Gastroesophageal sphincter (tissue), 3 donors: ENCODE measurements around the gene RAB41.

Experiments
- POLR2A ChIP-seq, 2 donors: fragments of 450-650 bp; IDR thresholded peaks; one replicate each; pipeline ENCODE4 v1.6.1; 2017; ENCODE audit warnings: antibody characterized with exemption in 2 of 2, mild to moderate bottlenecking in 2 of 2, moderate library complexity in 1 of 2
- POLR2AphosphoS5 ChIP-seq: sonication (generic); formaldehyde crosslinking; IDR thresholded peaks from one replicate; pipeline ENCODE4 v1.6.1; 2017; ENCODE audit warnings: antibody characterized with exemption
- TF ChIP-seq, protein P1 (sequence below), 4 experiments: fragments of 200-600 bp in 2 of 4; fragments of 450-650 bp in 2 of 4; sonication (generic) in 1 of 4; IDR thresholded peaks; one replicate each; pipeline ENCODE4 v1.5.1; 2017 to 2019; ENCODE audit warnings: antibody characterized with exemption in 4 of 4, mild to moderate bottlenecking in 2 of 4, moderate library complexity in 2 of 4

- TF ChIP-seq, protein P1, sequence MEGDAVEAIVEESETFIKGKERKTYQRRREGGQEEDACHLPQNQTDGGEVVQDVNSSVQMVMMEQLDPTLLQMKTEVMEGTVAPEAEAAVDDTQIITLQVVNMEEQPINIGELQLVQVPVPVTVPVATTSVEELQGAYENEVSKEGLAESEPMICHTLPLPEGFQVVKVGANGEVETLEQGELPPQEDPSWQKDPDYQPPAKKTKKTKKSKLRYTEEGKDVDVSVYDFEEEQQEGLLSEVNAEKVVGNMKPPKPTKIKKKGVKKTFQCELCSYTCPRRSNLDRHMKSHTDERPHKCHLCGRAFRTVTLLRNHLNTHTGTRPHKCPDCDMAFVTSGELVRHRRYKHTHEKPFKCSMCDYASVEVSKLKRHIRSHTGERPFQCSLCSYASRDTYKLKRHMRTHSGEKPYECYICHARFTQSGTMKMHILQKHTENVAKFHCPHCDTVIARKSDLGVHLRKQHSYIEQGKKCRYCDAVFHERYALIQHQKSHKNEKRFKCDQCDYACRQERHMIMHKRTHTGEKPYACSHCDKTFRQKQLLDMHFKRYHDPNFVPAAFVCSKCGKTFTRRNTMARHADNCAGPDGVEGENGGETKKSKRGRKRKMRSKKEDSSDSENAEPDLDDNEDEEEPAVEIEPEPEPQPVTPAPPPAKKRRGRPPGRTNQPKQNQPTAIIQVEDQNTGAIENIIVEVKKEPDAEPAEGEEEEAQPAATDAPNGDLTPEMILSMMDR (IDR thresholded peaks at IDR 0.05), result no peak
- no peak for TF ChIP-seq POLR2A (IDR thresholded peaks at IDR 0.05)
- TF ChIP-seq POLR2AphosphoS5, result no peak
These were observed 24.3 kb upstream of the RAB41 start for GRCh38 chrX:70257423-70258288.
